GM21526 (cell line): Measurements from ENCODE around the gene ST8SIA2.

Source experiments
- ATAC-seq: cut with Tn5 transposase; IDR thresholded peaks from one replicate; pipeline ENCODE4 v1.9.1; 2021; ENCODE audit warnings: moderate library complexity; ENCODE audit not compliant: unreplicated experiment, low FRiP score

The ST8SIA2 gene

DNA sequence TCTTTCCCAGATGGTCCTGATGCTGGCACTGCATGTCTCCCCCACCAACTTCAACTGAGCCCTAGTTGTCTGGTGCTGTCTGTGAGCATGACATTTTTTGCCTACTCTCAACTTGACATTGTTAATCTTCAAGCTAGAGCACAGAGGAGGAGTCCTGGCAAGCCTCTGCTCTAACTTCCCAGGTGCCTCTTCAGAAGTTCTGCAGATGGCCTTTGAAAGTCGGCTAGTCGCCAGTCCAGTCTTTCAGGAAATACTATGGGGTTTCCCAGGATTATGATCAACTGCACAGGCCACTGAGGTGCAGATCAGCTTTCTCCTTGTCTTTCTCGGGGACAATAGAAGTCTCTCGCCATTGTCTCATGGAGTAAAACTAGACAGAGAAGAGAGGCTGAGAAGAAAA lies 86.7 kb downstream of the ST8SIA2 start:
- no peak for ATAC-seq

- no peak for ATAC-seq
These were observed 91.8 kb downstream of the ST8SIA2 start for GRCh38 chr15:92485441-92485840.

GRCh38 chr15:92492551-92493115 lies 99.0 kb downstream of the ST8SIA2 start:
- ATAC-seq = no peak

GRCh38 chr15:92494806-92495336 lies 101.2 kb downstream of the ST8SIA2 start:
- ATAC-seq = no peak

DNA sequence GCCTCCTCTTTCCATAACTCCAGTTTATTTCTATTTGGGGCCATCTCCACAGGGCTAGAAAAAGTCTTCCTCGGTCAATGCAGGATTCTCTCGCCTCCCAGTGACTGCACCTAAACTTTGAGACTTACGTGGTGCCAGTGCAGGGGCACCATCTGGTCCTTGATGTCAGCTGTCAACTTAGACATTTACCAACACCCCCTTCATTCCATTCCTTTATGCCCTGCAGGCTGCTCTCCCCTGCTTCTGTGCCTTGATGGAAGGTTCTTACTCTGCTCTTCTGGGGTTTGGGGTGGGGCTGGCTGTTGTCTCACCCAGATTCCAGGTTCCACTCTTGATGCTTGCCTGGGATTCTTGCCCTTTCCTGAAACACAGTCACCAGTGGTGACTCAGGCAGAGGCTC lies 101.8 kb downstream of the ST8SIA2 start:
- no peak for ATAC-seq

- ATAC-seq = no peak
These were observed 106.2 kb downstream of the ST8SIA2 start for GRCh38 chr15:92499731-92500530.

GRCh38 chr15:92502336-92502735 lies 108.7 kb downstream of the ST8SIA2 start:
- no peak for ATAC-seq

- no peak for ATAC-seq
These were observed 109.5 kb downstream of the ST8SIA2 start for GRCh38 chr15:92502930-92503857.

- no peak for ATAC-seq
These were observed 110.2 kb downstream of the ST8SIA2 start for GRCh38 chr15:92503889-92504288.

DNA sequence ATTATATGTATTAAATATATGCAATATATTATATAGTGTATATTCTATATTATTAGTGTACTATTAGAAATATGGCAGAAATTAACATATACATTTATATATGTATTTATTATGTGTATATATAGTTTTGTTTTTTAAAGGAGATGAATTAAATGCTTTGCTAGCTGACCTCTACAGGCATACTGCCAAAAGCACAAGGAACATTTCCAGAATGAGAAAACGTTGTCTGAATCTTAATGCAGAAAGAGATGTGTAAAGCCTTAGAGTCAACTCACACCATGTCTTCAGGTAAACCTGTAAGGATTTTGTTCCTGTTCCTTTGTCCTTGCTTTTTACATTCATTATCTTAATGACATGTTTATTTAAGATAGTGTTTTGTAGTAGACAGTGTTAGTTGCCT lies 111.9 kb downstream of the ST8SIA2 start:
- no peak for ATAC-seq

- no peak for ATAC-seq
These were observed 112.8 kb downstream of the ST8SIA2 start for GRCh38 chr15:92506506-92506905.

- no peak for ATAC-seq
These were observed 116.6 kb downstream of the ST8SIA2 start for GRCh38 chr15:92510163-92510882.
